PC-9 (cell line): ENCODE results near the gene TMC8. TPM values are rescaled to one million over a fixed set of nuclear protein-coding genes. Genes with fewer than 3 reads are reported as not detected.

Experiments used
- BruUV-seq: library from RNA; stranded (reverse); fragments of 400-500 nt; replicated peaks from 2 replicates; lab custom pipeline; 2021; lab: Mats Ljungman, UMichigan
- CTCF ChIA-PET: fragments of 300-600 bp; sonication (Branson Sonifier 250); formaldehyde crosslinking; loops from one replicate; lab custom pipeline; 2022; ENCODE audit warnings: antibody characterized with exemption; lab: Charles Lee
- POLR2A ChIA-PET: fragments of 300-600 bp; sonication (Branson Sonifier 250); formaldehyde crosslinking; loops from one replicate; lab custom pipeline; 2022; ENCODE audit warnings: antibody characterized with exemption; ENCODE audit not compliant: unreplicated experiment; lab: Charles Lee
- DNase-seq, 2 experiments: peaks; one replicate each; pipeline versions ENCODE4 v3.0.0 to v3.0.0-alpha.2; 2015 to 2022; ENCODE audit warnings: mixed read lengths in 1 of 2
- H2AFZ ChIP-seq: fragments of 200-600 bp; sonication (generic); 2 replicates; pipeline ENCODE4 v1.8.1; 2017; ENCODE audit warnings: antibody characterized with exemption
- H3F3A ChIP-seq: fragments of 200-600 bp; sonication (generic); 2 replicates; pipeline ENCODE4 v1.8.1; 2017; ENCODE audit warnings: antibody characterized with exemption, mild to moderate bottlenecking, low read depth; ENCODE audit not compliant: insufficient read depth
- H3K27ac ChIP-seq: fragments of 200-600 bp; sonication (generic); 2 replicates; pipeline ENCODE4 v1.6.1; 2016; ENCODE audit warnings: mixed run types
- H3K27me3 ChIP-seq: fragments of 200-600 bp; sonication (generic); 2 replicates; pipeline ENCODE4 v1.6.1; 2016; ENCODE audit warnings: low read depth, mixed run types; ENCODE audit not compliant: insufficient read depth
- H3K36me3 ChIP-seq: fragments of 200-600 bp; sonication (generic); 2 replicates; pipeline ENCODE4 v1.6.1; 2016; ENCODE audit warnings: low read depth, mixed run types
- H3K4me1 ChIP-seq: fragments of 200-600 bp; sonication (generic); replicated peaks from 2 replicates; pipeline ENCODE4 v1.6.1; 2016; ENCODE audit warnings: mixed run types; ENCODE audit not compliant: insufficient read depth
- H3K4me2 ChIP-seq: fragments of 200-600 bp; sonication (generic); 2 replicates; pipeline ENCODE4 v1.6.1; 2017; ENCODE audit warnings: mixed run types
- H3K4me3 ChIP-seq: fragments of 200-600 bp; sonication (generic); 2 replicates; pipeline ENCODE4 v1.6.1; 2016; ENCODE audit warnings: mixed run types
- H3K79me2 ChIP-seq: fragments of 200-600 bp; sonication (generic); 2 replicates; pipeline ENCODE4 v1.6.1; 2017; ENCODE audit warnings: low read depth, mixed run types
- H3K9me2 ChIP-seq: fragments of 200-600 bp; sonication (generic); 2 replicates; pipeline ENCODE4 v1.8.1; 2017; ENCODE audit warnings: mild to moderate bottlenecking; ENCODE audit not compliant: insufficient read depth
- H3K9me3 ChIP-seq: fragments of 200-600 bp; sonication (generic); 2 replicates; pipeline ENCODE4 v1.8.1; 2016; ENCODE audit warnings: low read depth; ENCODE audit not compliant: insufficient read depth
- H4K20me1 ChIP-seq: fragments of 200-600 bp; sonication (generic); 2 replicates; pipeline ENCODE4 v1.8.1; 2017; ENCODE audit not compliant: insufficient read depth
- CTCF ChIP-seq: fragments of 200-600 bp; sonication (generic); conservative IDR thresholded peaks from 2 replicates; pipeline ENCODE4 v1.6.1; 2017; ENCODE audit warnings: mixed run types, antibody characterized with exemption, mild to moderate bottlenecking, moderate library complexity
- EZH2 ChIP-seq: fragments of 200-600 bp; sonication (generic); IDR thresholded peaks from 2 replicates; pipeline ENCODE4 v1.8.0; 2017; ENCODE audit warnings: antibody characterized with exemption, low read depth
- intact Hi-C: fragments of 100-400 bp; cut with micrococcal nuclease; formaldehyde crosslinking; loops from one replicate; pipeline ENCODE4 v1.10.0; 2022; ENCODE audit not compliant: unreplicated experiment
- total RNA-seq: library from RNA; stranded (reverse); gene quantifications from 2 replicates; pipeline ENCODE4 v1.2.3, GENCODE V29; 2021

The TMC8 gene
- total RNA-seq, 1 experiment from 2014 or later, result 1.9 TPM

DNA sequence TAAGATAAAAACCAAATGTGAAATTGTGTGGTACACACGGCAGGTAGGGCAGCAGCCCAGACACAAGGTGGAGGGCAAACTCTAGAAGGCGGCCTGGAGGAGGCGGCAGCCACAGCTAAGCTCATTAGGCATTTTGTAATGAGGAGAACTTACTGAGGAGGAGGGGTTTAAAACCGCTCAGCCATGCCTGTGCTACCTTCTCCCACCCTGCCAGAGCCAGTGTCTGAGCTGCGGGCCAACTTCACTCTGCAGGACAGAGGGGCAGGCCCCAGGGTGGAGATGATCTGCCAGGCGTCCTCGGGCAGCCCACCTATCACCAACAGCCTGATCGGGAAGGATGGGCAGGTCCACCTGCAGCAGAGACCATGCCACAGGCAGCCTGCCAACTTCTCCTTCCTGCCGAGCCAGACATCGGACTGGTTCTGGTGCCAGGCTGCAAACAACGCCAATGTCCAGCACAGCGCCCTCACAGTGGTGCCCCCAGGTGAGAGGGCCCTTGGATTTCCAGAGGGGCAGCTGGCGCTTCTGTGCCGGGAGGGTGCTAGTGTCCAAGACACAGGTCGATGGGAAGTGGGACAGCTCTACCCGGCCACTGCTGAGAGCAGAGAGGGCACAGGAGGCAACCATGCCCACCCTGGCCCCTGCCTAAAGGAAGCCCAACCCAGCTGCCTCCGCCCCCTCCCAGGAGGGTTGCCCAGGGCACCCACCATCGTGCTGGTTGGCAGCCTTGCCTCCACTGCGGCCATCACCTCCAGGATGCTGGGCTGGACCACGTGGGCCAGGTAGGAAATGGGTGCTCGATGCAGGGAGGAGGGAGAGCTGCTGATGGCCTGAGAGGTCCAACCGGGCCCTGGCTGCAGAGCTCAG is 33.5 kb downstream of the TMC8 start:
- DNase-seq, result no peak
- H3K36me3 ChIP-seq, result no peaks in the 10 kb centered on the region
- no peaks in the 10 kb centered on the region for H3F3A ChIP-seq
- H3K9me3 ChIP-seq, result no peaks in the 10 kb centered on the region
- no peak overlapping the region for H3K4me2 ChIP-seq
- no peaks in the 10 kb centered on the region for H3K27me3 ChIP-seq
- TF ChIP-seq EZH2, result no peak
- no peak for TF ChIP-seq CTCF
- no peaks in the 10 kb centered on the region for H4K20me1 ChIP-seq
- no peak overlapping the region for H3K27ac ChIP-seq
- H3K9me2 ChIP-seq, result no peaks in the 10 kb centered on the region
- CTCF ChIA-PET, result no interaction called here
- no peak overlapping the region for H2AFZ ChIP-seq
- H3K79me2 ChIP-seq, result no peaks in the 10 kb centered on the region
- H3K4me1 ChIP-seq, result no peaks in the 10 kb centered on the region
- BruUV-seq, result no TSS peak
- POLR2A ChIA-PET, result no interaction called here
- H3K4me3 ChIP-seq, result no peak overlapping the region
- intact Hi-C loops, result no loop called here

DNA sequence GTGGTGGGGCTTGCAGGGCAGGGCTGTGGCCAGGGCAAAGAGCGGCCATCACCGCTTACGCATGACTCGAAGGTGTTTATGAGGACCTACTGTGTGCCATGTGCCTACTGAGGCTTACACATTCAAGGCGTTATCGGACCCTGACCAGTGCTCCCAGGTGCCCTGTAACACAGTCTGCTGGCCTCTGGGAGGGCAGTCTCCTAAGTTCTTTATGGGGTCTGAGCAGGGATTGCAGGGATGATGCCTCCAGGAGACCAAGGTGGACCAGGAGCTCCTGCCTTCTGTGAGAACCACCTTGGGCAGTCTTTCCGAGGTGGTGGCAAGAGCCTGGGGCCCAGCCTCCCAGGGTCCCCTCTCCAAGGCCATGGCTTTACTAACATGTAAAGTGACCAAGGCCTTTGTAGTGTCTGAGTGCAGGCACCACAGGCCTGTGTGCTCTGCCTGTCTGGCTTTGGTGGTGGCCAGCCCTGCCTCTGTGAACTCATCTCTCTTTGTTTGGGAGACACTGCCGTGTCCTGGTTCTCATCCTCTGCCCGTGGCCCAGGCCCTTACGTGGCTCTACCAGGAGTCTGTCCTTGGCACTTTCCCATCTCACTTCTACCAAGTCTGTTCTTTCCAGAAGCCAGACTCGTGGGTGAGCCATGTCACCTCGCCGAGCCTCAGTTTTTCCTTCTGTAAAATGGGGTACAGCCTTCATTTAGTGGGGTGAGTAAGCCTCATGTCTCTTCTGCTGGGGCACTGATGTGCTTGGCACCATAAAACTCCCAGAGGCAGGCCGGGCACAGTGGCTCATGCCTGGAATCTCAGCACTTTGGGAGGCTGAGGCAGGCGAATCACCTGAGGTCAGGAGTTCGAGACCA is 34.4 kb downstream of the TMC8 start:
- H2AFZ ChIP-seq, result no peak overlapping the region
- H4K20me1 ChIP-seq, result peaks cover 6% of the 10 kb centered on the region; the same call in 1 of the 2 replicates
- POLR2A ChIA-PET, result no interaction called here
- H3F3A ChIP-seq, result peaks cover 6% of the 10 kb centered on the region
- no peak overlapping the region for H3K4me2 ChIP-seq
- H3K36me3 ChIP-seq, result no peaks in the 10 kb centered on the region
- CTCF ChIA-PET, result no interaction called here
- no peak overlapping the region for H3K27ac ChIP-seq
- no peak for TF ChIP-seq EZH2
- no peak for TF ChIP-seq CTCF
- H3K9me2 ChIP-seq, result no peaks in the 10 kb centered on the region
- no peaks in the 10 kb centered on the region for H3K27me3 ChIP-seq
- no TSS peak for BruUV-seq
- H3K4me1 ChIP-seq, result peaks cover 5% of the 10 kb centered on the region; the same call in 1 of the 2 replicates
- no peaks in the 10 kb centered on the region for H3K9me3 ChIP-seq
- no peak overlapping the region for H3K4me3 ChIP-seq
- 0 out of 2 replicates have a peak, but pooled peaks cover 4% of the 10 kb centered on the region for H3K79me2 ChIP-seq
- intact Hi-C loops, result no loop called here
- no peak for DNase-seq

GRCh38 chr17:78166416-78166815 is 35.8 kb downstream of the TMC8 start:
- Histone ChIP-seq H3K4me2 (no peak overlapping the region), H2AFZ (no peak overlapping the region), H3K4me3 (no peak overlapping the region), H4K20me1 (peaks cover 7% of the 10 kb centered on the region; the same call in 1 of the 2 replicates), H3K9me3 (no peaks in the 10 kb centered on the region), H3K36me3 (no peaks in the 10 kb centered on the region), H3K9me2 (no peaks in the 10 kb centered on the region), H3K79me2 (0 out of 2 replicates have a peak, but pooled peaks cover 6% of the 10 kb centered on the region), H3K27me3 (no peaks in the 10 kb centered on the region), H3K27ac (no peak overlapping the region), H3K4me1 (peaks cover 5% of the 10 kb centered on the region; the same call in 1 of the 2 replicates), H3F3A (peaks cover 15% of the 10 kb centered on the region)
- TF ChIP-seq EZH2 (no peak), CTCF (no peak)
- DNase-seq, result no peak
- no TSS peak for BruUV-seq
- intact Hi-C loops, result no loop called here
- CTCF ChIA-PET, result no interaction called here
- POLR2A ChIA-PET, result no interaction called here
